AG04449 (cell line): ENCODE data around the gene PLEKHA8.

Experiments used
- CTCF ChIA-PET: fragments of 350-600 bp; formaldehyde crosslinking; extraction: SDS; loops from one replicate; lab custom pipeline; 2021; ENCODE audit warnings: antibody characterized with exemption; lab: Yijun Ruan, JAX
- POLR2A ChIA-PET: fragments of 400-600, 350-600 bp; formaldehyde crosslinking; extraction: SDS; loops from one replicate; lab custom pipeline; 2020; ENCODE audit warnings: antibody characterized with exemption, inconsistent platforms; lab: Yijun Ruan, JAX
- DNase-seq: peaks from one replicate; pipeline ENCODE4 v3.0.0-alpha.2; 2010; ENCODE audit warnings: low read depth, low spot score
- H3K4me3 ChIP-seq: 2 replicates; pipeline ENCODE4 v1.5.1; 2011; ENCODE audit warnings: low read depth, mild to moderate bottlenecking, control low read depth, low read length
- CTCF ChIP-seq: IDR thresholded peaks from one replicate; pipeline ENCODE4 v1.5.1; 2011; ENCODE audit warnings: mild to moderate bottlenecking, moderate library complexity, low read length, control low read depth, inconsistent platforms; ENCODE audit not compliant: insufficient read depth; ENCODE audit errors: missing control alignments

Gene PLEKHA8

GRCh38 chr7:30133736-30134610 lies 105.8 kb downstream of the PLEKHA8 start:
- no peak for TF ChIP-seq CTCF
- CTCF ChIA-PET = interaction anchor here (0.8 to 1.8 kb wide), 6 partner anchors 36 to 430 kb away, joined by 3 to 6 read pairs (median 4); no protein-coding TSS in a partner anchor
- no peak for DNase-seq
- peak overlapping the region; percentile 83 for H3K4me3 ChIP-seq
- POLR2A ChIA-PET = interaction anchor here (0.6 to 1.0 kb wide), 2 partner anchors 21 to 43 kb away, joined by 3 read pairs; no protein-coding TSS in a partner anchor

GRCh38 chr7:30134611-30135300 lies 106.5 kb downstream of the PLEKHA8 start, which contains the start of gene MTURN:
TSS of gene MTURN (plus strand) at chr7:30134986. CDS start at chr7:30135137, 151 bp downstream.
- no peak for DNase-seq
- ChIA-PET POLR2A (interaction anchor here (1.0 kb wide), 1 partner anchor 43 kb away, joined by 3 read pairs; no protein-coding TSS in a partner anchor), CTCF (interaction anchor here (0.8 to 1.8 kb wide), 8 partner anchors 9 to 429 kb away, joined by 3 to 6 read pairs (median 4); no protein-coding TSS in a partner anchor)
- H3K4me3 ChIP-seq = peak within 1 kb of the TSS; percentile 83
- TF ChIP-seq CTCF = no peak

GRCh38 chr7:30135301-30136116 lies 107.3 kb downstream of the PLEKHA8 start:
- no peak for DNase-seq
- H3K4me3 ChIP-seq = peak overlapping the region; percentile 83
- ChIA-PET POLR2A (interaction anchor here (0.7 kb wide), 1 partner anchor 27 kb away, joined by 3 read pairs; no protein-coding TSS in a partner anchor), CTCF (interaction anchor here (1.0 to 1.7 kb wide), 4 partner anchors 9 to 334 kb away, joined by 3 to 4 read pairs (median 4); no protein-coding TSS in a partner anchor)
- no peak for TF ChIP-seq CTCF

- no peak for DNase-seq
- H3K4me3 ChIP-seq = peak overlapping the region; percentile 83
- no peak for TF ChIP-seq CTCF
- ChIA-PET CTCF (interaction anchor here (1.0 to 1.7 kb wide), 4 partner anchors 8 to 30 kb away, joined by 3 to 5 read pairs (median 4); no protein-coding TSS in a partner anchor), POLR2A (interaction anchor here (0.7 kb wide), 1 partner anchor 27 kb away, joined by 3 read pairs; no protein-coding TSS in a partner anchor)
Observed at GRCh38 chr7:30136117-30136731, 108.0 kb downstream of the PLEKHA8 start.

GRCh38 chr7:30136743-30137485 lies 108.7 kb downstream of the PLEKHA8 start:
- no peak for TF ChIP-seq CTCF
- POLR2A ChIA-PET = no interaction called here
- peak overlapping the region; percentile 83 for H3K4me3 ChIP-seq
- no peak for DNase-seq
- CTCF ChIA-PET = interaction anchor here (1.2 to 1.4 kb wide), 2 partner anchors 12 to 14 kb away, joined by 3 to 5 read pairs; no protein-coding TSS in a partner anchor
